ENCODE data around the gene BMPER.

Gene BMPER

GRCh38 chr7:33905389-33906032, at the start of gene BMPER:
Gene BMPER, plus strand, starts transcription at chr7:33905539. Its CDS starts 75 bp downstream, at chr7:33905614.
- no peak for DNase-seq

- no peak for DNase-seq
These were observed 43.4 kb upstream of the BMPER start for GRCh38 chr7:33861947-33862346.

- DNase-seq: no peak
These were observed 42.2 kb upstream of the BMPER start for GRCh38 chr7:33862946-33863814.

- no peak for DNase-seq
These were observed 37.2 kb upstream of the BMPER start for GRCh38 chr7:33868166-33868565.

GRCh38 chr7:33869176-33869575, 36.2 kb upstream of the BMPER start:
- DNase-seq: no peak

- DNase-seq: no peak
These were observed 35.2 kb upstream of the BMPER start for GRCh38 chr7:33870120-33870519.

- DNase-seq: no peak
These were observed 32.5 kb upstream of the BMPER start for GRCh38 chr7:33872870-33873269.

GRCh38 chr7:33873518-33873917, 31.8 kb upstream of the BMPER start:
- DNase-seq: no peak

- no peak for DNase-seq
These were observed 31.2 kb upstream of the BMPER start for GRCh38 chr7:33873981-33874750.

GRCh38 chr7:33874943-33875342, 30.4 kb upstream of the BMPER start:
- DNase-seq: no peak

- DNase-seq: no peak
These were observed 28.6 kb upstream of the BMPER start for GRCh38 chr7:33876596-33877274.

- DNase-seq: no peak
These were observed 24.6 kb upstream of the BMPER start for GRCh38 chr7:33880787-33881186.

- DNase-seq: no peak
These were observed 24.0 kb upstream of the BMPER start for GRCh38 chr7:33881316-33881715.

- DNase-seq: no peak
These were observed 23.1 kb upstream of the BMPER start for GRCh38 chr7:33882040-33882837.

GRCh38 chr7:33882950-33883670, 22.2 kb upstream of the BMPER start:
- DNase-seq: no peak

GRCh38 chr7:33883671-33883965, 21.7 kb upstream of the BMPER start:
- no peak for DNase-seq

- no peak for DNase-seq
These were observed 19.8 kb upstream of the BMPER start for GRCh38 chr7:33885290-33886148.

- DNase-seq: no peak
These were observed 19.2 kb upstream of the BMPER start for GRCh38 chr7:33886149-33886623.

- no peak for DNase-seq
These were observed 17.9 kb upstream of the BMPER start for GRCh38 chr7:33887266-33887975.

GRCh38 chr7:33888166-33888565, 17.2 kb upstream of the BMPER start:
- no peak for DNase-seq

Measured in SIG-M5 (cell line).